GM19025 (cell line): Measurements from ENCODE around the gene ZBBX.

Experiments
- ATAC-seq: cut with Tn5 transposase; IDR thresholded peaks from one replicate; pipeline ENCODE4 v1.9.1; 2021; ENCODE audit warnings: mild to moderate bottlenecking, low read depth, moderate library complexity; ENCODE audit not compliant: unreplicated experiment

The ZBBX gene

GRCh38 chr3:167306319-167306718, 73.8 kb downstream of the ZBBX start:
- no peak for ATAC-seq

GRCh38 chr3:167305340-167305890, 74.7 kb downstream of the ZBBX start:
- ATAC-seq: no peak

DNA sequence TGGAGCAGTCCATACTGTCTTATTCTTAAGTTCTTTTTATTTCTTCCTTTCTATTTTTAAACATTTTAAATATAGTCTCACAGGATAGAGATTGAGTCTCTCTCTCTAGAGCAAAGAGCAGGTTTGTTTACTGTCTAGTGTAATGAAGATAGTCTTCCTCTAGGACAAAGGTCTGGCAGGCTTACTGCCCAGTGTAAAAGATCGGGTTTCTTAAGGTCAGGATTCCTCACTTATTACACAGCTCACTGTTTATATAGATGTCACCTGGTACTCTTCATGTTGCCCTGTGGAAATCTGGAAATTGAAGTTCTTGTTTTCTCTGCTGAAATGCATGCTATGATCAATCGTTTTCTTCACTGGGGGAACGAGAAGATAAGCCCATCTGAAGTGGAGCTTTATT, 76.0 kb downstream of the ZBBX start:
- ATAC-seq: no peak

- ATAC-seq: no peak
These were observed 77.4 kb downstream of the ZBBX start for GRCh38 chr3:167302678-167303077.

DNA sequence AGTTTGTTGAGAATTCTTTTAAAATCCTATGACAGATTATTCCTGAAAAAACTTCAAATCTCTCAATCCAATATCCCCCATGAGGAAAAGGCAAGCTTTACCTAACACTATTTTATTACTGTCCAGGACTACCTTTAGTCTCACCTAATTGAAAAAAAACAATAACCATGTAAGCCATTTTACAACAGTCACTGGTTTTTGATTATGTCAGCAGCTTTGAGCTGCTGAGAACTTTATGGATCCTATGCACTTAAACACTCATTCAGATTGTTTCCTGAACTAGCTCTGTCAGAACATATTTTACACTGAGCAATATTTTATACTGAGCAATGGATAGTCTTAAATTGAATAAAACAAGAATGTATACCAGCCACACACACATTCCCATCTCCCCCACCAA, 79.9 kb downstream of the ZBBX start:
- ATAC-seq: no peak

GRCh38 chr3:167289435-167289834, 90.7 kb downstream of the ZBBX start:
- ATAC-seq: no peak

DNA sequence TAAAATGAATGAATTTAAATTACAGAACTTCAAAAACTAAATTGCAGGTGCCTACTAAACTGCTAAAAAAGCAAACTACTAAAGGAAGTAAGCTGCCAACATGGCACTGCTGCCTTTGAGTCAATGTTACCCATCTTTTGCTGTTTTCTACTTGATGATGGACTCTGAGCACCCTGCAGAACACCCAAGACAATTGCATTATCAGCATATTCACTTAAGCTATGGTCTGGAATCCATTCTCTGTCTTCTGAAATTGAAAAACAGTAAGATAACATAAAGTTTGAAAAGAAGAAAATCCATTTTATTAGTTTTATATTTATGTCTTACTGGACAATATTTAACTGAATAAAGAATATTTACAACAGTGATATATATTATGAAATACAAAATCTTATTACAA, 91.4 kb downstream of the ZBBX start:
- no peak for ATAC-seq

- no peak for ATAC-seq
These were observed 92.8 kb downstream of the ZBBX start for GRCh38 chr3:167287308-167287707.

DNA sequence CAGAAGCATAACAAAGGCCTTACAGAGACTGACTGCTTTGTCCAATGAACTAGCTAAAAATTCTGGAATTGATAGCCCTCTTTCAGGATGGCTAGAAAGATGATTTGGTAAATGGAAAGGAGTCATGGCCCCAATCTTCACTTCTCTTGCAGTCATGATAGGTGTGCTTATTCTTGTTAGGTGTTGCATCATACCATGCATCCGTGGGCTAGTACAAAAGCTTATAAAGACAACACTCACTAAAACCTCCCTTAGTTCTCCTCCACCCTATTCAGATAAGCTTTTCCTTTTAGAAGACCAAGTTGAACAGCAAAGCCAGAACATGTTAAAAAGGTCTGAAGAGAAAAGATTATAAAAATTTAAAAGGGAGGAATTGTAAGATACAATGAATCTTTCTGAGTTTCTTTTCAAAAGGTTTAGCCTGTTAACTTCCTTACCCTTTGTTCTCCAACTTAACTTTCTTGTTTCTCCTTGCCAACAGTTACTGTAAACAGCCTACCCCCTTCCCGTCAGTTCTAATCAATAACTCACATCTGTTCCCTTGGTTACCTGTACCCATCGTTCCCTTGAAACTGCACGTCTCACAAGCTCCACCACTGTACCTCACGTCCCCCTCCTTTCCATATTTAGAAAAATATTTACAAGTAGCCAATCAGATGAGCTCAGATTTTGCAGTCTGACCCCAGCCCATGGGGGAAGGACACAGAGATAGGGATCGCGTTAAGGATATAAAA, 105.8 kb downstream of the ZBBX start:
- ATAC-seq: no peak

- no peak for ATAC-seq
These were observed 127.1 kb downstream of the ZBBX start for GRCh38 chr3:167253037-167253436.

DNA sequence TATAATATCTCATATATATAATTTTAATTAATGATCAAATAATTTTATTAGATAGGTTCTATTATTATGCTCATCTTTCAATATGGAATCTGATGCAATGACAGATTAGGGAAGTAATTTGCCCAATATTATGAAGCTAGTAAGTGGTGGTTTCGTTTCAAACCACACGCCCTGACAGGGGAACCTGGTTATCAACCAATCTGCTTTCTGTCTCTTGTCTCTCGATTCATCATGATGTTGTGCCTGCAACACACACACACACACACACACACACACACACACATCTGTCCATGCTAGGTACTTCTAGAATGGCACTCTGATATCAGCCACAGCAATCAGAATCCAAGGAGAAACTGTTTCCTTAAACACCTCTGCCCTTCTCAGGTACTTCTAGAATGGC, 128.4 kb downstream of the ZBBX start:
- no peak for ATAC-seq

- no peak for ATAC-seq
These were observed 133.8 kb downstream of the ZBBX start for GRCh38 chr3:167246252-167246651.

- ATAC-seq: no peak
These were observed 138.8 kb downstream of the ZBBX start for GRCh38 chr3:167241048-167241845.

- no peak for ATAC-seq
These were observed 152.0 kb downstream of the ZBBX start for GRCh38 chr3:167228135-167228534.

- no peak for ATAC-seq
These were observed 154.3 kb downstream of the ZBBX start for GRCh38 chr3:167225821-167226220.

DNA sequence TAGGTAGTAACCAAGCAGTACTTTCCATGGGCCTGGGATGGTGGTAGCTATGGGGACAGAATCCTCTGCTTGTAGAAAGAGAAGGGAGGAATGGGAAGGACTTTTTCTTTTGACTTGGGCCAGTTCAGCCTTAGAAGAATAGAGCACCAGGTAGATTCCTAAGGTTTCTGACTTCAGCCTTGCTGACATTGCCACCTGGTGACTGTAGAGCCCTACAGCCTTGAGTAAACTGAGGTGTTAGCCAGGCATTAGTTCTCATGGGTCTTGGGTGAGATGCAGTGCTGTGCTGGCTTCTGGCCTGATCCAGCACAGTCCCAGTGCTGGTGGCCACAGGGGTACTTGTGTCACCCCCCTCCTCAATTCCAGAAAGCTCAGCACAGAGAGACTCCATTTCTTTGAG, 171.1 kb downstream of the ZBBX start:
- no peak for ATAC-seq

GRCh38 chr3:167203062-167203461, 177.0 kb downstream of the ZBBX start:
- no peak for ATAC-seq

GRCh38 chr3:167198949-167199600, 181.0 kb downstream of the ZBBX start:
- ATAC-seq: no peak
